Muscle of leg (tissue), 11 donors: ENCODE results near the gene SGO2. TPM values are rescaled to one million over a fixed set of nuclear protein-coding genes. Genes with fewer than 3 reads are reported as not detected.
"Not testable (repeated sequence)": the region's sequence is repeated elsewhere in the genome, so short reads cannot be mapped to it uniquely, and the experiment has no call there.

Source experiments
- DNase-seq: peaks from one replicate; pipeline ENCODE4 v3.0.0; 2013
- H3K27ac ChIP-seq: one replicate; pipeline ENCODE4 v1.5.1; 2013; ENCODE audit warnings: mild to moderate bottlenecking, low read length, control low read depth
- H3K27me3 ChIP-seq: one replicate; pipeline ENCODE4 v1.6.1; 2013; ENCODE audit warnings: low read length; ENCODE audit not compliant: control insufficient read depth, insufficient read depth
- H3K36me3 ChIP-seq: one replicate; pipeline ENCODE4 v1.6.1; 2013; ENCODE audit warnings: low read length; ENCODE audit not compliant: control insufficient read depth, insufficient read depth
- H3K4me1 ChIP-seq: one replicate; pipeline ENCODE4 v1.6.1; 2013; ENCODE audit warnings: low read length; ENCODE audit not compliant: control insufficient read depth, insufficient read depth
- H3K4me3 ChIP-seq: one replicate; pipeline ENCODE4 v1.5.1; 2013; ENCODE audit warnings: low read length, control low read depth
- H3K9me3 ChIP-seq: replicated peaks from 2 replicates; pipeline ENCODE4 v1.6.1; 2013; ENCODE audit warnings: low read depth, low read length; ENCODE audit not compliant: control insufficient read depth
- WGBS: methylation state at CpG from one replicate; pipeline ENCODE4 v1.1.5; 2013; ENCODE audit warnings: missing lambda C conversion rate; ENCODE audit not compliant: insufficient coverage; 5-methylcytosine and 5-hydroxymethylcytosine counted together
- polyA plus RNA-seq, 8 donors: library from polyadenylated mRNA; unstranded; fragments of 120-200 nt; gene quantifications; one replicate each; pipeline versions ENCODE4 v1.2.1 to v1.2.3, GENCODE V29; 2013; ENCODE audit warnings: inconsistent platforms in 1 of 8, low replicate concordance in 1 of 8; ENCODE audit not compliant: insufficient read length in 8 of 8, insufficient read depth in 1 of 8
- total RNA-seq: library from RNA; stranded (reverse); fragments of 120-200 nt; gene quantifications from one replicate; pipeline ENCODE4 v1.2.4, GENCODE V29; 2013

Gene SGO2
- total and polyA plus RNA-seq, 9 donors: 5.3 to 12.4 (median 9.0) TPM

GRCh38 chr2:200628461-200628860 lies 102.5 kb downstream of the SGO2 start:
- not testable (repeated sequence) for DNase-seq, H3K4me1 ChIP-seq, H3K9me3 ChIP-seq, H3K4me3 ChIP-seq, H3K36me3 ChIP-seq, H3K27ac ChIP-seq, H3K27me3 ChIP-seq
- 73% methylated on average over 2 of the region's 4 CpGs for WGBS

- Histone ChIP-seq H3K4me1 (no peaks in the 10 kb centered on the region), H3K9me3 (no peaks in the 10 kb centered on the region), H3K27me3 (no peaks in the 10 kb centered on the region), H3K4me3 (no peak overlapping the region), H3K27ac (no peak overlapping the region), H3K36me3 (no peaks in the 10 kb centered on the region)
- DNase-seq: no peak
- no CpG with 5 or more reads among the region's 1 CpG for WGBS
Measured at GRCh38 chr2:200631287-200631686, 105.3 kb downstream of the SGO2 start.

Other genes with a start within 250 kb of the SGO2 start
- 144 TPM for gene SPATS2L, start 219.5 kb upstream of the SGO2 start, total RNA-seq
- gene SPATS2L, start 219.5 kb upstream of the SGO2 start, polyA plus RNA-seq: 100 to 1,000 TPM; 188 to 235 (median 226) TPM
- gene KCTD18, start 16.1 kb upstream of the SGO2 start, total RNA-seq: 12.0 TPM
- gene KCTD18, start 16.1 kb upstream of the SGO2 start, polyA plus RNA-seq: 10 to 100 TPM in 7 of 8 donors, 1 to 10 TPM in 1; 9.8 to 14.4 (median 11.3) TPM
- 1.9 TPM for gene AOX1, start 59.8 kb downstream of the SGO2 start, total RNA-seq
- gene AOX1, start 59.8 kb downstream of the SGO2 start, polyA plus RNA-seq: 1 to 10 TPM in 5 of 8 donors, under 1 TPM in 3; 0.65 to 1.8 (median 1.2) TPM